OCI-LY1 (cell line): Measurements from ENCODE around the gene TLCD3B.

Experiments
- EZH2 ChIP-seq: fragments of 200-600 bp; sonication (generic), shearing (Covaris generic); IDR thresholded peaks from 2 replicates; pipeline ENCODE4 v1.8.0; 2017; ENCODE audit warnings: borderline replicate concordance, mixed run types, mild to moderate bottlenecking, antibody characterized with exemption, low read length, moderate library complexity, mixed read lengths
- TF ChIP-seq, protein P1 (sequence below): fragments of 200-600 bp; sonication (generic), shearing (Covaris generic); IDR thresholded peaks from 2 replicates; pipeline ENCODE4 v1.5.1; 2017; ENCODE audit warnings: mild to moderate bottlenecking, antibody characterized with exemption, low read length, moderate library complexity, mixed read lengths

DNA sequence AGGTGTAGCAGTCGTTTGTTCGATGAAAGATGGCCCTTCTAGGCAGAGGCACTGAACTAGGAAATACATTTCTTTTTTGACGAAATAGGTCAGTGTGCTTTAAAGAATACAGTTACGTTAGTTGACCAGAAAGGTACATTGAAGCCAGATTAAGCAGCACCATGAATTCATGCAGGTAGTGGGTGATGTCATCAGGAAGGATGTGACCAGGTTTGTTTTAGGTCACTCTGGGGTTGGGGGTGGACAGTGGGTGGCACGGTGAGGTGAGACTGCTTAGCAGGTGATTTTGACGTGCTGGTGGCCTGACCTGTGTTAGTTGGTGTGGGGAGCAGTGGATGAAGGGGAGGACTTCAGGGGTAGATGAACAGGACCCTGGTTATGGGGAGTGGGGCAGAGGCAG is 31.5 kb downstream of the TLCD3B start:
- TF ChIP-seq, protein P1, sequence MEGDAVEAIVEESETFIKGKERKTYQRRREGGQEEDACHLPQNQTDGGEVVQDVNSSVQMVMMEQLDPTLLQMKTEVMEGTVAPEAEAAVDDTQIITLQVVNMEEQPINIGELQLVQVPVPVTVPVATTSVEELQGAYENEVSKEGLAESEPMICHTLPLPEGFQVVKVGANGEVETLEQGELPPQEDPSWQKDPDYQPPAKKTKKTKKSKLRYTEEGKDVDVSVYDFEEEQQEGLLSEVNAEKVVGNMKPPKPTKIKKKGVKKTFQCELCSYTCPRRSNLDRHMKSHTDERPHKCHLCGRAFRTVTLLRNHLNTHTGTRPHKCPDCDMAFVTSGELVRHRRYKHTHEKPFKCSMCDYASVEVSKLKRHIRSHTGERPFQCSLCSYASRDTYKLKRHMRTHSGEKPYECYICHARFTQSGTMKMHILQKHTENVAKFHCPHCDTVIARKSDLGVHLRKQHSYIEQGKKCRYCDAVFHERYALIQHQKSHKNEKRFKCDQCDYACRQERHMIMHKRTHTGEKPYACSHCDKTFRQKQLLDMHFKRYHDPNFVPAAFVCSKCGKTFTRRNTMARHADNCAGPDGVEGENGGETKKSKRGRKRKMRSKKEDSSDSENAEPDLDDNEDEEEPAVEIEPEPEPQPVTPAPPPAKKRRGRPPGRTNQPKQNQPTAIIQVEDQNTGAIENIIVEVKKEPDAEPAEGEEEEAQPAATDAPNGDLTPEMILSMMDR: no peak
- no peak for TF ChIP-seq EZH2
